ENCODE data around the gene TTC23L.
A peak's percentile ranks its signal among the peaks of the same experiment; 100 is the strongest.

The TTC23L gene

GRCh38 chr5:34844106-34844505 is 5.1 kb downstream of the TTC23L start:
- no peak for DNase-seq
- TF ChIP-seq POLR2A (IDR thresholded peaks at IDR 0.05; ENCODE audit: low read length) (no peak), GATA1 (IDR thresholded peaks at IDR 0.05; ENCODE audit: low read depth, low read length) (no peak)

DNA sequence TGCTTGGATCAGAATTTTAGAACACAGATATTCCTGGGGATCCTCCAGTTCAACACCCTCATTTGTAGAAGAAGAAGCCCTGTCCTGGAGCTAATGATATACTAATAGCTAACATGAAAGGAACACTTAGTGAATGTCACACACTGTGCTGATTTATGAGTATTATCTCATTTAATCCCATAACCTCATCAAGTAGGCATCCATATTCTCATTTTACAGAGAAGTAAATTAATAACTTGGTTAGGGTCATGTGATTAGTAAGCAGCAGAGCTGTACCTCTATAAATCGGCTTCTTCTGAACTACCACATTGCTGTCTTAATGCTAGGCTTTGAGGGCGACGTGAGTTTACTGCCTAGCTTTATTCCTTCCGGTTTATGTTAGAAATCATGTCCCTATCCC is 6.0 kb downstream of the TTC23L start:
- no peak for DNase-seq
- TF ChIP-seq GATA1 (IDR thresholded peaks at IDR 0.05; ENCODE audit: low read depth, low read length) (no peak), POLR2A (IDR thresholded peaks at IDR 0.05; ENCODE audit: low read length) (no peak)

GRCh38 chr5:34847056-34847455 is 8.1 kb downstream of the TTC23L start:
- no peak for TF ChIP-seq POLR2A (IDR thresholded peaks at IDR 0.05; ENCODE audit: low read length)
- TF ChIP-seq GATA1 (IDR thresholded peaks at IDR 0.05; ENCODE audit: low read depth, low read length): no peak
- no peak for DNase-seq

GRCh38 chr5:34847552-34847951 is 8.6 kb downstream of the TTC23L start:
- no peak for TF ChIP-seq GATA1 (IDR thresholded peaks at IDR 0.05; ENCODE audit: low read depth, low read length)
- TF ChIP-seq POLR2A (IDR thresholded peaks at IDR 0.05; ENCODE audit: low read length): no peak
- DNase-seq: no peak

DNA sequence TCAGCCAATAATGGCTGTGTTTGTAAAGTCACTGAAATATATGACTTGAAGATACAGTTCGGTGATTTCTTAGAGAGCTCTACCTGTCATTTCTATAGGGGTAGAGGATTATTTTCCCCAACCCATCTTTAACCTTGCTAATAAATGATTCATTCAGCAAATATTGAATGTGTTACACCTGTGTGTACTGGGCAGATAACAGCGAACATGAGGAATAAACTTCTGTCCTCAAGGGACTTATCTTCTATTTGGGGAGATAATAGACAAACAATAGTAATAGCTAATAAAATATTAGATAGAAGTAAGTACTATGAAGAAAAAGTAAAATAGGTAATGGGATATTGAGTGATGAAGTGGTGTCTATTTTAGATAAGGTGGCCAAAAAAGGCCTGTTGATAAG is 9.3 kb downstream of the TTC23L start:
- TF ChIP-seq GATA1 (IDR thresholded peaks at IDR 0.05; ENCODE audit: low read depth, low read length) (no peak), POLR2A (IDR thresholded peaks at IDR 0.05; ENCODE audit: low read length) (no peak)
- DNase-seq: no peak

GRCh38 chr5:34849253-34849652 is 10.3 kb downstream of the TTC23L start:
- DNase-seq: no peak
- no peak for TF ChIP-seq POLR2A (IDR thresholded peaks at IDR 0.05; ENCODE audit: low read length)
- TF ChIP-seq GATA1 (IDR thresholded peaks at IDR 0.05; ENCODE audit: low read depth, low read length): no peak

DNA sequence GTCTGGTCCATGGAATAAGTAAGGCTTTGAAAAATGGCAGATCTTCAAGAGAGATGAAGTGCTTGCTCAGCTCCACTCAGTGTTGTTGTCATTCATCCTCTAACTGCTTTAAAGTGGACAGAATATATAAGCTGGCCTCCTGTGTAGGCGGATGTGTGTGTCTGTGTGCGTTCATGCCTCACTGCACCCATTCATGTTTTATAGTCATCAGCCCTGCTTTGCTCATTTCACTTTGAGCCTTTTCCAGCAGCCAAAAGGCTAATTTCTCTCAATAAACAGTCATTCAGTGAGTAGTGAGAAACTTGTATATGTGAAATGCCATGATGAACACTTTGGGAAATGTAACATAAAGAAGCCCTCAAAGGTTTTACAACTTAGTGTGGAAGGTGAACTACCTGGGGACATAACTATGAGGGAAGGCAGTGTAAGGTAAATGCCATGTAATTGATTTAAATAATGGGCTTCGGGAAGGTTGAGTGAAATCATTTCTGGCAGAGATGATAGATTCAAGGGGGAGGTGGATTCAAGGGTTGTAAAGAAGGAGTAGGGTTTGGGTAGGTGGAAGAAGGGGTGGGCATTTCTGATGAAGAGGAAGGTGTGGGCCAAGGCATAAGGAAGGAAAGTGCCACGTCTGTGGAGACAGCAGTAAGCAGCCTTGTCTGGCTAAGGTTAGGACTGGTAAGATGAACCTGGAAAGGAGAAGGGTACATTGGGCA is 15.7 kb downstream of the TTC23L start:
- no peak for DNase-seq
- TF ChIP-seq POLR2A (IDR thresholded peaks at IDR 0.05; ENCODE audit: low read length) (no peak), GATA1 (IDR thresholded peaks at IDR 0.05; ENCODE audit: low read depth, low read length) (no peak)

- TF ChIP-seq POLR2A (IDR thresholded peaks at IDR 0.05; ENCODE audit: low read length) (no peak), GATA1 (IDR thresholded peaks at IDR 0.05; ENCODE audit: low read depth, low read length) (no peak)
- DNase-seq: no peak
These were observed 18.2 kb downstream of the TTC23L start for GRCh38 chr5:34857161-34857560.

GRCh38 chr5:34857894-34858293 is 18.9 kb downstream of the TTC23L start:
- TF ChIP-seq GATA1 (IDR thresholded peaks at IDR 0.05; ENCODE audit: low read depth, low read length) (no peak), POLR2A (IDR thresholded peaks at IDR 0.05; ENCODE audit: low read length) (no peak)
- no peak for DNase-seq

DNA sequence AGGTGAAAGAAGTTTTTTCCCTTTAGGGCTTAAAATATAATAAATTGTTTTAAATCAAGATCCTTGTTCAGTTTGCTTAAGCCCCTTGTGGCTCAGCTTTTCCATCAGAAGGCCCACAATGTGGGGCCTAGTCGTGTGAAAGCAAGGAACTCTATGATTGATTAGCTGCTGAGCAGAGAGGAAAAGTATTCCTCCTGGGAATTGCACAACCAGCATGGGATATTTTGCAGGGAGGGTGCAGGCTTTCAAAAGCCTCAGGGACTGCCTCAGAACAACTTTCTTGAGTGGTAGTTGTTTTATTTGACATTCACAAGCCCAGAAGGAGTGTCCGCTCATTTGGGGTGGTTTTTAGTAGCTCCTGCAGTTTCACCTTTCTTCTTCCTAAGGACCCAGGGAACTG is 19.8 kb downstream of the TTC23L start:
- TF ChIP-seq GATA1 (IDR thresholded peaks at IDR 0.05; ENCODE audit: low read depth, low read length) (no peak), POLR2A (IDR thresholded peaks at IDR 0.05; ENCODE audit: low read length) (no peak)
- DNase-seq: no peak

- TF ChIP-seq POLR2A (IDR thresholded peaks at IDR 0.05; ENCODE audit: low read length): no peak
- no peak for DNase-seq
These were observed 20.3 kb downstream of the TTC23L start for GRCh38 chr5:34859253-34859652.

DNA sequence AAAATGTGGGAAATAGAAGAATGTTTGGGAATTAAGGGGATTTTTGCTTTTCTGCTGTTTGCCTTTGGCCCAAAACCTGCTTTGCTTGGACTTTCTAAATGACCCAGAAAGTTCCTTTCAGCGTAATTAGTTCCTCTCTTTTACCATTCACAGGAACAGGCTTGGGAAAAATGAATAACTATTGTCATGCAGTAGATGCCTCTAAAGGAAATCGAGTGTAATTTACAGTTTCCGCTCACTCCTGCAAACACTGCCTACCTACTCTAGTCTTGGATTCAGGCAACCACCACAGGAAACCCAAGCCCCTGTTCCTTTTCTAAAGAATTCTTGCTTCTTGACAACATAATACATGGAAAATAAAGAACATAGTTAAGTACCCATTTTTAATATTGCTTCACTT is 25.0 kb downstream of the TTC23L start:
- TF ChIP-seq GATA1 (IDR thresholded peaks at IDR 0.05; ENCODE audit: low read depth, low read length): no peak
- no peak for TF ChIP-seq POLR2A (IDR thresholded peaks at IDR 0.05; ENCODE audit: low read length)
- DNase-seq: no peak

GRCh38 chr5:34865091-34865490 is 26.1 kb downstream of the TTC23L start:
- TF ChIP-seq GATA1 (IDR thresholded peaks at IDR 0.05; ENCODE audit: low read depth, low read length) (no peak), POLR2A (IDR thresholded peaks at IDR 0.05; ENCODE audit: low read length) (no peak)
- no peak for DNase-seq

DNA sequence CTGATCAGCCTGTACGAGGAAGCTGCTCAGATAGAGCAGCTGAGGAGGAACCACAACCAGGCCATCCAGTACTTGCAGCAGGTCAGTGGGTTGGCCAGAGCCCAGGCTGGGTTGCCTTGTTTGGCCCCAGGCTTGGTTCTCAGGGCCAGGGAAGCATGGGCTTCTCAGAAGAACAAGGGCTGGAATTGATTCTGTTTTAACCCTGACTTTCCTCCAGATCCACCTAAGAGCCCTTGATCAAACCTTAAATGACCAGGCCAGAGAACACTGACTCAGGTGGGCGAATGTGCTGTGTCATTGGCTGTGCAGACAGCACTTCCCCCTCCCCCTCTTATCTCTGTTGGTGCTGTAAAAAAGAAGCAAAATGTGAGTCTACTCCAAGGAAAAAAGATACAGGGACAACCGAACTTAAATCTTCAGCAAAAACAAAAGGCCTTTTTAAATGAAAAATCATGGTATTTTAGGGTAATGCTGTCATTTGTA is 28.1 kb downstream of the TTC23L start:
- TF ChIP-seq GATA1 (IDR thresholded peaks at IDR 0.05; ENCODE audit: low read depth, low read length): no peak
- TF ChIP-seq POLR2A (IDR thresholded peaks at IDR 0.05; ENCODE audit: low read length): no peak
- DNase-seq: peak; percentile 57 to 68

- TF ChIP-seq POLR2A (IDR thresholded peaks at IDR 0.05; ENCODE audit: low read length) (no peak), GATA1 (IDR thresholded peaks at IDR 0.05; ENCODE audit: low read depth, low read length) (no peak)
These were observed 28.7 kb downstream of the TTC23L start for GRCh38 chr5:34867660-34868059.

More at GRCh38 chr5:34867660-34868059, 28.7 kb downstream of the TTC23L start:
- DNase-seq: no peak
